Gastroesophageal sphincter (tissue), 4 donors: ENCODE results near the gene FOCAD. TPM values are rescaled to one million over a fixed set of nuclear protein-coding genes. Genes with fewer than 3 reads are reported as not detected.
"Not testable (repeated sequence)": the region's sequence is repeated elsewhere in the genome, so short reads cannot be mapped to it uniquely, and the experiment has no call there.

ENCODE experiments used
- ATAC-seq: fragments of 150-250 bp; one replicate; pipeline ENCODE4 v1.9.1; 2016; ENCODE audit warnings: mild to moderate bottlenecking, moderate library complexity
- H3K27ac ChIP-seq, 4 donors: fragments of 200-600 bp; sonication (generic) in 3 of 4; 1 replicate in 3 of 4; 2 replicates in 1 of 4; pipeline ENCODE4 v1.5.1; 2016 to 2019
- H3K27me3 ChIP-seq: fragments of 200-600 bp; sonication (generic); one replicate; pipeline ENCODE4 v1.5.1; 2019
- H3K36me3 ChIP-seq, 2 donors: fragments of 200-600 bp; sonication (generic); one replicate each; pipeline ENCODE4 v1.5.1; 2019; ENCODE audit warnings: control low read depth in 1 of 2
- H3K4me1 ChIP-seq, 3 donors: fragments of 200-600 bp; sonication (generic); 1 replicate in 2 of 3; 2 replicates in 1 of 3; pipeline ENCODE4 v1.5.1; 2016 to 2019; ENCODE audit warnings: control low read depth in 2 of 3
- H3K4me3 ChIP-seq, 2 donors: fragments of 200-600 bp; sonication (generic); one replicate each; pipeline ENCODE4 v1.5.1; 2019; ENCODE audit warnings: mild to moderate bottlenecking in 1 of 2, moderate library complexity in 1 of 2
- H3K9me3 ChIP-seq, 3 donors: fragments of 200-600 bp; sonication (generic); one replicate each; pipeline ENCODE4 v1.5.1; 2017 to 2019; ENCODE audit warnings: control low read depth in 2 of 3
- CTCF ChIP-seq, 4 experiments: fragments of 200-600 bp in 2 of 4; fragments of 450-650 bp in 2 of 4; sonication (generic) in 1 of 4; IDR thresholded peaks; one replicate each; pipeline ENCODE4 v1.5.1; 2017 to 2019; ENCODE audit warnings: antibody characterized with exemption in 4 of 4, mild to moderate bottlenecking in 2 of 4, moderate library complexity in 2 of 4
- EP300 ChIP-seq: sonication (generic); formaldehyde crosslinking; IDR thresholded peaks from one replicate; pipeline ENCODE4 v1.6.1; 2017; ENCODE audit warnings: antibody characterized with exemption, mild to moderate bottlenecking
- POLR2A ChIP-seq, 2 donors: fragments of 450-650 bp; IDR thresholded peaks; one replicate each; pipeline ENCODE4 v1.6.1; 2017; ENCODE audit warnings: antibody characterized with exemption in 2 of 2, mild to moderate bottlenecking in 2 of 2, moderate library complexity in 1 of 2
- POLR2AphosphoS5 ChIP-seq: sonication (generic); formaldehyde crosslinking; IDR thresholded peaks from one replicate; pipeline ENCODE4 v1.6.1; 2017; ENCODE audit warnings: antibody characterized with exemption
- WGBS, 2 donors: methylation state at CpG; one replicate each; pipeline ENCODE4 v1.1.5; 2018; ENCODE audit warnings: low coverage in 1 of 2; 5-methylcytosine and 5-hydroxymethylcytosine counted together
- total RNA-seq, 4 donors: library from RNA; depleted of rRNA; stranded (reverse); fragments of >200 nt; gene quantifications; one replicate each; pipeline ENCODE4 v1.1.0, GENCODE V29; 2016

FOCAD gene
- total RNA-seq, 4 donors from 2014 or later: 23.0 to 35.9 (median 30.4) TPM

GRCh38 chr9:20663133-20663532 lies 20.9 kb upstream of the FOCAD start:
- no peak overlapping the region for H3K4me3 ChIP-seq
- no peaks in the 10 kb centered on the region for H3K36me3 ChIP-seq
- peaks cover 0 to 5% (median 3%) of the 10 kb centered on the region in 3 donors for H3K4me1 ChIP-seq
- H3K9me3 ChIP-seq: no peaks in the 10 kb centered on the region
- ATAC-seq: no peak
- H3K27ac ChIP-seq: no peak overlapping the region
- H3K27me3 ChIP-seq: no peaks in the 10 kb centered on the region
- 93 to 100% methylated on average over 2 of the region's 2 CpGs for WGBS, 2 donors
- no peak for TF ChIP-seq EP300
- no peak for TF ChIP-seq POLR2A (IDR thresholded peaks at IDR 0.05)
- no peak for TF ChIP-seq POLR2AphosphoS5
- TF ChIP-seq CTCF (IDR thresholded peaks at IDR 0.05): no peak

- ATAC-seq: no peak
- 83 to 96% methylated on average over 3 of the region's 3 CpGs for WGBS, 2 donors
- TF ChIP-seq EP300: no peak
- no peak for TF ChIP-seq POLR2AphosphoS5
- TF ChIP-seq POLR2A (IDR thresholded peaks at IDR 0.05): no peak
- no peak for TF ChIP-seq CTCF (IDR thresholded peaks at IDR 0.05)
- Histone ChIP-seq H3K4me3 (no peak overlapping the region), H3K36me3 (no peaks in the 10 kb centered on the region), H3K27ac (no peak overlapping the region), H3K4me1 (peaks cover 0 to 2% (median 0%) of the 10 kb centered on the region in 3 donors), H3K9me3 (no peaks in the 10 kb centered on the region), H3K27me3 (no peaks in the 10 kb centered on the region)
These were observed 19.6 kb upstream of the FOCAD start for GRCh38 chr9:20664501-20664900.

GRCh38 chr9:20670395-20670794 lies 13.7 kb upstream of the FOCAD start:
- no peak overlapping the region for H3K4me3 ChIP-seq
- no peak overlapping the region for H3K27ac ChIP-seq
- no peak for ATAC-seq
- H3K9me3 ChIP-seq: no peaks in the 10 kb centered on the region
- H3K4me1 ChIP-seq: no peaks in the 10 kb centered on the region
- TF ChIP-seq EP300: no peak
- TF ChIP-seq POLR2AphosphoS5: no peak
- WGBS, 2 donors: 54 to 63% methylated on average over 4 to 6 of the region's 6 CpGs
- H3K27me3 ChIP-seq: no peaks in the 10 kb centered on the region
- H3K36me3 ChIP-seq: no peaks in the 10 kb centered on the region

GRCh38 chr9:20671635-20672034 lies 12.4 kb upstream of the FOCAD start:
- Histone ChIP-seq H3K27ac (no peak overlapping the region), H3K36me3 (no peaks in the 10 kb centered on the region), H3K27me3 (no peaks in the 10 kb centered on the region), H3K4me1 (no peaks in the 10 kb centered on the region), H3K4me3 (no peak overlapping the region), H3K9me3 (no peaks in the 10 kb centered on the region)
- no peak for TF ChIP-seq CTCF (IDR thresholded peaks at IDR 0.05)
- TF ChIP-seq EP300: no peak
- TF ChIP-seq POLR2AphosphoS5: no peak
- no peak for TF ChIP-seq POLR2A (IDR thresholded peaks at IDR 0.05)
- no peak for ATAC-seq
- 54 to 100% methylated on average over 2 to 4 of the region's 4 CpGs for WGBS, 2 donors

GRCh38 chr9:20673537-20673936 lies 10.5 kb upstream of the FOCAD start:
- H3K27me3 ChIP-seq, H3K36me3 ChIP-seq, H3K4me1 ChIP-seq, H3K9me3 ChIP-seq, ATAC-seq, H3K4me3 ChIP-seq, H3K27ac ChIP-seq: not testable (repeated sequence)
- WGBS, 2 donors: 94 to 97% methylated on average over 6 to 10 of the region's 10 CpGs

GRCh38 chr9:20681467-20681866 lies 2.6 kb upstream of the FOCAD start:
- no peaks in the 10 kb centered on the region for H3K27me3 ChIP-seq
- no peaks in the 10 kb centered on the region for H3K9me3 ChIP-seq
- H3K4me1 ChIP-seq: peaks cover 6 to 34% (median 7%) of the 10 kb centered on the region in 3 donors
- no peak overlapping the region for H3K27ac ChIP-seq
- no peak for TF ChIP-seq EP300
- no peak for TF ChIP-seq POLR2AphosphoS5
- WGBS, 2 donors: 88 to 89% methylated on average over 1 to 2 of the region's 2 CpGs
- H3K4me3 ChIP-seq: no peak overlapping the region
- H3K36me3 ChIP-seq: no peaks in the 10 kb centered on the region
- no peak for ATAC-seq
